HEK293 (cell line): ENCODE data around the gene RPL23.

Experiments
- GLIS2 ChIP-seq: fragments of 450-650 bp; formaldehyde crosslinking; IDR thresholded peaks from 2 replicates; pipeline ENCODE4 v1.5.1; 2016; ENCODE audit warnings: missing biosample characterization, missing genetic modification characterization
- IKZF3 ChIP-seq: fragments of 450-650 bp; IDR thresholded peaks from 2 replicates; pipeline ENCODE4 v1.5.0; 2018; ENCODE audit warnings: missing biosample characterization, mild to moderate bottlenecking, missing genetic modification characterization, moderate library complexity
- PATZ1 ChIP-seq: fragments of 450-650 bp; formaldehyde crosslinking; IDR thresholded peaks from 2 replicates; pipeline ENCODE4 v1.5.1; 2016; ENCODE audit warnings: missing biosample characterization, missing genetic modification characterization
- PRDM10 ChIP-seq: fragments of 450-650 bp; formaldehyde crosslinking; IDR thresholded peaks from 2 replicates; pipeline ENCODE4 v1.5.1; 2016; ENCODE audit warnings: missing biosample characterization, missing genetic modification characterization
- PRDM4 ChIP-seq: fragments of 450-650 bp; formaldehyde crosslinking; IDR thresholded peaks from 2 replicates; pipeline ENCODE4 v1.5.1; 2017; ENCODE audit warnings: missing biosample characterization, missing genetic modification characterization
- SCRT1 ChIP-seq: fragments of 450-650 bp; formaldehyde crosslinking; IDR thresholded peaks from 2 replicates; pipeline ENCODE4 v1.5.1; 2016; ENCODE audit warnings: missing biosample characterization, missing genetic modification characterization, borderline replicate concordance
- SETDB1 ChIP-seq: IDR thresholded peaks from one replicate; pipeline ENCODE4 v1.6.1; 2017; ENCODE audit warnings: mild to moderate bottlenecking, low read length, moderate library complexity, mixed read lengths; ENCODE audit not compliant: insufficient read length
- TCF7L2 ChIP-seq: IDR thresholded peaks from 2 replicates; pipeline ENCODE4 v1.6.1; 2011; ENCODE audit warnings: low read depth, mild to moderate bottlenecking, inconsistent platforms, low read length, moderate library complexity, borderline replicate concordance
- ZEB2 ChIP-seq: fragments of 450-650 bp; formaldehyde crosslinking; IDR thresholded peaks from 2 replicates; pipeline ENCODE4 v1.5.1; 2016; ENCODE audit warnings: missing biosample characterization, missing genetic modification characterization
- ZFHX2 ChIP-seq: fragments of 450-650 bp; formaldehyde crosslinking; conservative IDR thresholded peaks from 2 replicates; pipeline ENCODE4 v1.5.1; 2016; ENCODE audit warnings: missing biosample characterization, missing genetic modification characterization
- ZFP37 ChIP-seq: fragments of 450-650 bp; formaldehyde crosslinking; IDR thresholded peaks from 2 replicates; pipeline ENCODE4 v1.5.1; 2016; ENCODE audit warnings: missing biosample characterization, missing genetic modification characterization
- ZNF174 ChIP-seq: fragments of 450-650 bp; formaldehyde crosslinking; IDR thresholded peaks from 2 replicates; pipeline ENCODE4 v1.5.0; 2017; ENCODE audit warnings: missing biosample characterization, mild to moderate bottlenecking, missing genetic modification characterization
- ZNF202 ChIP-seq: fragments of 450-650 bp; formaldehyde crosslinking; IDR thresholded peaks from 2 replicates; pipeline ENCODE4 v1.5.1; 2016; ENCODE audit warnings: missing biosample characterization, missing genetic modification characterization, borderline replicate concordance
- ZNF23 ChIP-seq: fragments of 450-650 bp; formaldehyde crosslinking; IDR thresholded peaks from 2 replicates; pipeline ENCODE4 v1.5.1; 2016; ENCODE audit warnings: missing biosample characterization, missing genetic modification characterization, borderline replicate concordance
- ZNF302 ChIP-seq: fragments of 450-650 bp; formaldehyde crosslinking; IDR thresholded peaks from 2 replicates; pipeline ENCODE4 v1.5.1; 2016; ENCODE audit warnings: missing biosample characterization, missing genetic modification characterization, low read depth
- ZNF366 ChIP-seq: fragments of 450-650 bp; formaldehyde crosslinking; conservative IDR thresholded peaks from 2 replicates; pipeline ENCODE4 v1.5.1; 2016; ENCODE audit warnings: missing biosample characterization, missing genetic modification characterization
- ZNF394 ChIP-seq: fragments of 450-650 bp; formaldehyde crosslinking; IDR thresholded peaks from 2 replicates; pipeline ENCODE4 v1.5.1; 2016; ENCODE audit warnings: missing biosample characterization, missing genetic modification characterization, mild to moderate bottlenecking, moderate library complexity, borderline replicate concordance
- ZNF48 ChIP-seq: fragments of 450-650 bp; formaldehyde crosslinking; IDR thresholded peaks from 2 replicates; pipeline ENCODE4 v1.5.1; 2016; ENCODE audit warnings: missing biosample characterization, missing genetic modification characterization
- ZNF548 ChIP-seq: fragments of 450-650 bp; formaldehyde crosslinking; IDR thresholded peaks from 2 replicates; pipeline ENCODE4 v1.5.1; 2016; ENCODE audit warnings: missing biosample characterization, missing genetic modification characterization
- ZNF561 ChIP-seq: fragments of 450-650 bp; IDR thresholded peaks from 2 replicates; pipeline ENCODE4 v1.5.1; 2018; ENCODE audit warnings: missing biosample characterization, missing genetic modification characterization, borderline replicate concordance
- ZNF580 ChIP-seq: fragments of 450-650 bp; formaldehyde crosslinking; IDR thresholded peaks from 2 replicates; pipeline ENCODE4 v1.5.1; 2016; ENCODE audit warnings: missing biosample characterization, missing genetic modification characterization
- ZNF623 ChIP-seq: fragments of 450-650 bp; formaldehyde crosslinking; IDR thresholded peaks from 2 replicates; pipeline ENCODE4 v1.5.1; 2016; ENCODE audit warnings: missing biosample characterization, missing genetic modification characterization
- ZNF624 ChIP-seq: fragments of 450-650 bp; formaldehyde crosslinking; IDR thresholded peaks from 2 replicates; pipeline ENCODE4 v1.5.1; 2017; ENCODE audit warnings: missing biosample characterization, missing genetic modification characterization
- ZNF626 ChIP-seq: fragments of 450-650 bp; sonication (Bioruptor Pico); formaldehyde crosslinking; IDR thresholded peaks from 2 replicates; pipeline ENCODE4 v1.5.1; 2018; ENCODE audit warnings: missing biosample characterization, missing genetic modification characterization, inconsistent platforms
- ZNF645 ChIP-seq: fragments of 450-650 bp; formaldehyde crosslinking; IDR thresholded peaks from 2 replicates; pipeline ENCODE4; 2016; ENCODE audit warnings: missing biosample characterization, missing genetic modification characterization
- ZNF692 ChIP-seq: fragments of 450-650 bp; formaldehyde crosslinking; IDR thresholded peaks from 2 replicates; pipeline ENCODE4 v1.5.1; 2016; ENCODE audit warnings: missing biosample characterization, missing genetic modification characterization
- ZNF830 ChIP-seq: fragments of 450-650 bp; IDR thresholded peaks from 2 replicates; pipeline ENCODE4 v1.5.0; 2018; ENCODE audit warnings: missing biosample characterization, missing genetic modification characterization, low read depth, mild to moderate bottlenecking, moderate library complexity
- ZSCAN30 ChIP-seq: fragments of 450-650 bp; IDR thresholded peaks from 2 replicates; pipeline ENCODE4 v1.5.1; 2018; ENCODE audit warnings: missing biosample characterization, mild to moderate bottlenecking, missing genetic modification characterization, moderate library complexity

RPL23 gene

GRCh38 chr17:38867179-38867967, 13.9 kb upstream of the RPL23 start (continued):
- peak; percentile 70; the same call in 1 of the 2 replicates for TF ChIP-seq ZNF626 (tag by site-specific recombination)
- TF ChIP-seq ZNF645 (tag by site-specific recombination): no peak
- TF ChIP-seq ZNF580 (tag by site-specific recombination): peak; percentile 94; the same call in 1 of the 2 replicates
- TF ChIP-seq ZNF302: no peak
- peak; percentile 66 for TF ChIP-seq PATZ1 (tag by site-specific recombination)
- no peak for TF ChIP-seq SETDB1
- no peak for TF ChIP-seq ZNF48
- peak; percentile 91 for TF ChIP-seq ZNF561 (tag by site-specific recombination)
- TF ChIP-seq ZNF624 (tag by site-specific recombination): no peak
- peak; percentile 54; the same call in 1 of the 2 replicates for TF ChIP-seq ZEB2 (tag by site-specific recombination)
- TF ChIP-seq ZNF174 (tag by site-specific recombination): no peak
- no peak for TF ChIP-seq ZNF830 (tag by site-specific recombination)
- TF ChIP-seq PRDM10 (tag by site-specific recombination): 0 out of 2 replicates have a peak, but pooled peaks have one; percentile 17
- TF ChIP-seq ZFP37: 0 out of 2 replicates have a peak, but pooled peaks have one; percentile 58
- no peak; the same call in 1 of the 2 replicates for TF ChIP-seq PRDM4 (tag by site-specific recombination)
- peak; percentile 31; the same call in 1 of the 2 replicates for TF ChIP-seq ZNF692 (tag by site-specific recombination)
- 0 out of 2 replicates have a peak, but pooled peaks have one; percentile 13 for TF ChIP-seq IKZF3 (tag by site-specific recombination)
- no peak for TF ChIP-seq ZNF548 (tag by site-specific recombination)
- no peak for TF ChIP-seq ZFHX2 (tag by site-specific recombination)
- TF ChIP-seq ZNF23 (tag by site-specific recombination): no peak
- TF ChIP-seq GLIS2 (tag by site-specific recombination): peak; percentile 73
- TF ChIP-seq ZNF366: peak; percentile 33; the same call in 1 of the 2 replicates
- peak; percentile 68 for TF ChIP-seq ZNF394
- peak; percentile 77; the same call in 1 of the 2 replicates for TF ChIP-seq ZSCAN30 (tag by site-specific recombination)
- no peak for TF ChIP-seq TCF7L2
- TF ChIP-seq ZNF623 (tag by site-specific recombination): no peak
- TF ChIP-seq ZNF202 (tag by site-specific recombination): no peak
- TF ChIP-seq SCRT1 (tag by site-specific recombination): no peak
